Neural cell (in vitro differentiated cells): ENCODE measurements around the gene RASAL3. TPM values are rescaled to one million over a fixed set of nuclear protein-coding genes. Genes with fewer than 3 reads are reported as not detected.

Source experiments
- H2AFZ ChIP-seq: fragments of 200-600, 300-800 bp; sonication (generic), shearing (Covaris generic); 2 replicates; pipeline ENCODE4 v1.6.0; 2014; ENCODE audit warnings: low read depth, mild to moderate bottlenecking, antibody characterized with exemption, low read length, moderate library complexity
- H3F3A ChIP-seq: fragments of 200-600 bp; shearing (Covaris generic); 2 replicates; pipeline ENCODE4 v1.6.1; 2016; ENCODE audit warnings: mild to moderate bottlenecking, moderate library complexity, mixed read lengths, antibody characterized with exemption, low read length; ENCODE audit not compliant: insufficient read depth, poor library complexity, severe bottlenecking
- H3K27ac ChIP-seq: fragments of 200-600, 300-800 bp; sonication (generic), shearing (Covaris generic); 2 replicates; pipeline ENCODE4 v1.5.1; 2014; ENCODE audit warnings: mild to moderate bottlenecking, low read length, moderate library complexity
- H3K27me3 ChIP-seq: fragments of 300-800, 200-600 bp; sonication (generic), shearing (Covaris generic); 2 replicates; pipeline ENCODE4 v1.6.0; 2014; ENCODE audit warnings: mild to moderate bottlenecking, low read depth, low read length, moderate library complexity; ENCODE audit not compliant: insufficient read depth
- H3K36me3 ChIP-seq: fragments of 300-800, 200-600 bp; sonication (generic), shearing (Covaris generic); 2 replicates; pipeline ENCODE4 v1.5.1; 2014; ENCODE audit warnings: mild to moderate bottlenecking, antibody characterized with exemption, low read length, moderate library complexity; ENCODE audit not compliant: insufficient read depth
- H3K4me2 ChIP-seq: fragments of 300-800, 200-600 bp; sonication (generic), shearing (Covaris generic); 2 replicates; pipeline ENCODE4 v1.6.0; 2014; ENCODE audit warnings: mild to moderate bottlenecking, low read length
- H3K4me3 ChIP-seq: fragments of 300-800, 200-600 bp; sonication (generic), shearing (Covaris generic); 2 replicates; pipeline ENCODE4 v1.5.1; 2014; ENCODE audit warnings: mild to moderate bottlenecking, low read length, moderate library complexity
- H3K79me2 ChIP-seq: fragments of 200-600 bp; shearing (Covaris generic); replicated peaks from 2 replicates; pipeline ENCODE4 v1.6.0; 2014; ENCODE audit warnings: mild to moderate bottlenecking, low read length, moderate library complexity; ENCODE audit not compliant: insufficient read depth
- H3K9ac ChIP-seq: fragments of 300-800, 200-600 bp; sonication (generic), shearing (Covaris generic); 2 replicates; pipeline ENCODE4 v1.6.1; 2016; ENCODE audit warnings: mild to moderate bottlenecking, low read length, mixed read lengths
- H3K9me2 ChIP-seq: fragments of 200-600 bp; shearing (Covaris generic); 2 replicates; pipeline ENCODE4 v1.6.1; 2016; ENCODE audit warnings: mild to moderate bottlenecking, low read length, mixed read lengths; ENCODE audit not compliant: insufficient read depth
- H3K9me3 ChIP-seq: fragments of 200-600, 300-800 bp; sonication (generic), shearing (Covaris generic); 2 replicates; pipeline ENCODE4 v1.6.1; 2016; ENCODE audit warnings: mild to moderate bottlenecking, mixed run types, low read length, moderate library complexity, mixed read lengths
- H4K20me1 ChIP-seq: fragments of 200-600 bp; shearing (Covaris generic); 2 replicates; pipeline ENCODE4 v1.6.1; 2016; ENCODE audit warnings: mild to moderate bottlenecking, mixed run types; ENCODE audit not compliant: insufficient read depth
- CTCF ChIP-seq: fragments of 450-650 bp; IDR thresholded peaks from 2 replicates; pipeline ENCODE4 v1.5.1; 2014; ENCODE audit warnings: antibody characterized with exemption, mild to moderate bottlenecking, moderate library complexity; ENCODE audit not compliant: poor library complexity, severe bottlenecking
- EP300 ChIP-seq: fragments of 450-650 bp; conservative IDR thresholded peaks from 2 replicates; pipeline ENCODE4 v1.6.1; 2014; ENCODE audit warnings: antibody characterized with exemption, mild to moderate bottlenecking, moderate library complexity; ENCODE audit not compliant: poor library complexity, severe bottlenecking
- EZH2 ChIP-seq: fragments of 200-600, 300-800 bp; shearing (Covaris generic), sonication (generic); IDR thresholded peaks from 2 replicates; pipeline ENCODE4 v1.6.1; 2014; ENCODE audit warnings: antibody characterized with exemption, low read length, borderline replicate concordance, mild to moderate bottlenecking; ENCODE audit not compliant: insufficient read depth, poor library complexity, severe bottlenecking
- MXI1 ChIP-seq: fragments of 450-650 bp; conservative IDR thresholded peaks from 2 replicates; pipeline ENCODE4 v1.6.1; 2014; ENCODE audit warnings: antibody characterized with exemption, mild to moderate bottlenecking; ENCODE audit not compliant: poor library complexity, severe bottlenecking
- POLR2AphosphoS5 ChIP-seq: IDR thresholded peaks from 2 replicates; pipeline ENCODE4 v1.6.1; 2012
- RAD21 ChIP-seq: fragments of 450-650 bp; conservative IDR thresholded peaks from 2 replicates; pipeline ENCODE4 v1.6.1; 2014; ENCODE audit warnings: antibody characterized with exemption, mild to moderate bottlenecking, moderate library complexity
- REST ChIP-seq: IDR thresholded peaks from 2 replicates; pipeline ENCODE4 v1.6.1; 2012; ENCODE audit warnings: borderline replicate concordance
- SMC3 ChIP-seq: fragments of 450-650 bp; conservative IDR thresholded peaks from 2 replicates; pipeline ENCODE4 v1.6.1; 2014; ENCODE audit warnings: antibody characterized with exemption, mild to moderate bottlenecking, moderate library complexity; ENCODE audit not compliant: poor library complexity
- TAF1 ChIP-seq: IDR thresholded peaks from 2 replicates; pipeline ENCODE4 v1.6.1; 2012; ENCODE audit warnings: low read depth
- polyA plus RNA-seq: library from polyadenylated mRNA; depleted of rRNA; stranded (reverse); fragments of >200 nt; gene quantifications from 2 replicates; pipeline ENCODE4 v1.2.3, GENCODE V29; 2014

RASAL3 gene
- polyA plus RNA-seq, 1 donor from 2014 or later, result 1.1 TPM

GRCh38 chr19:15438124-15438496 is 26.2 kb downstream of the RASAL3 start:
- H3K4me2 ChIP-seq, result no peak overlapping the region
- no peaks in the 10 kb centered on the region for H3F3A ChIP-seq
- no peak overlapping the region for H3K27ac ChIP-seq
- H3K4me3 ChIP-seq, result no peak overlapping the region
- H3K27me3 ChIP-seq, result no peaks in the 10 kb centered on the region
- no peak overlapping the region for H3K9ac ChIP-seq
- H2AFZ ChIP-seq, result no peak overlapping the region
- H3K36me3 ChIP-seq, result no peaks in the 10 kb centered on the region
- H4K20me1 ChIP-seq, result no peaks in the 10 kb centered on the region
- no peaks in the 10 kb centered on the region for H3K9me2 ChIP-seq
- TF ChIP-seq SMC3 (no peak), TAF1 (no peak), REST (no peak), POLR2AphosphoS5 (no peak), EZH2 (no peak), CTCF (no peak), RAD21 (no peak), MXI1 (no peak), EP300 (no peak)
- H3K79me2 ChIP-seq, result peaks cover under 1% of the 10 kb centered on the region
- H3K9me3 ChIP-seq, result no peaks in the 10 kb centered on the region

GRCh38 chr19:15437355-15438123 is 26.8 kb downstream of the RASAL3 start:
- H3K9ac ChIP-seq, result no peak overlapping the region
- H3K27me3 ChIP-seq, result no peaks in the 10 kb centered on the region
- no peaks in the 10 kb centered on the region for H3K36me3 ChIP-seq
- peaks cover 4% of the 10 kb centered on the region for H3K79me2 ChIP-seq
- H3K27ac ChIP-seq, result no peak overlapping the region
- no peaks in the 10 kb centered on the region for H3K9me3 ChIP-seq
- no peaks in the 10 kb centered on the region for H4K20me1 ChIP-seq
- TF ChIP-seq RAD21, result no peak
- TF ChIP-seq TAF1, result no peak
- no peak for TF ChIP-seq MXI1
- TF ChIP-seq REST, result no peak
- no peak for TF ChIP-seq SMC3
- TF ChIP-seq POLR2AphosphoS5, result no peak
- TF ChIP-seq EZH2, result no peak
- no peak for TF ChIP-seq EP300
- TF ChIP-seq CTCF, result no peak
- no peak overlapping the region for H3K4me2 ChIP-seq
- no peaks in the 10 kb centered on the region for H3F3A ChIP-seq
- no peak overlapping the region for H2AFZ ChIP-seq
- H3K9me2 ChIP-seq, result no peaks in the 10 kb centered on the region
- no peak overlapping the region for H3K4me3 ChIP-seq
